HCT116 (cell line): ENCODE results near the gene ERN1. TPM values are rescaled to one million over a fixed set of nuclear protein-coding genes. Genes with fewer than 3 reads are reported as not detected.

ENCODE experiments used
- ATAC-seq: fragments of 200-7000 bp; cut with Tn5 transposase; 2 replicates; pipeline ENCODE4 v1.9.1; 2020; ENCODE audit warnings: mild to moderate bottlenecking, moderate library complexity
- BruUV-seq: library from RNA; stranded (reverse); fragments of 400-500 nt; replicated peaks from 2 replicates; lab custom pipeline; 2021; lab: Mats Ljungman, UMichigan
- CTCF ChIA-PET: fragments of 300-600 bp; sonication (Branson Sonifier 250); formaldehyde crosslinking; loops from one replicate; lab custom pipeline; 2021; ENCODE audit warnings: antibody characterized with exemption; lab: Charles Lee
- POLR2A ChIA-PET: fragments of 300-600, 350-600 bp; sonication (Branson Sonifier 250); formaldehyde crosslinking; loops from one replicate; lab custom pipeline; 2021; ENCODE audit warnings: antibody characterized with exemption; lab: Charles Lee
- RAD21 ChIA-PET, 2 experiments: fragments of 300-600 bp; sonication (Branson Sonifier 250); formaldehyde crosslinking; loops; one replicate each; lab custom pipeline; 2023; ENCODE audit warnings: low total read pairs in 2 of 2; ENCODE audit not compliant: uncharacterized antibody in 2 of 2, unreplicated experiment in 2 of 2, low non-redundant PET in 1 of 2; lab: Charles Lee
- DNase-seq: peaks from one replicate; pipeline ENCODE4 v3.0.0-alpha.2; 2010; ENCODE audit warnings: low read depth, low spot score
- H2AFZ ChIP-seq: fragments of 200-600 bp; shearing (Covaris generic), sonication (generic); 2 replicates; pipeline ENCODE4 v1.6.1; 2017; ENCODE audit warnings: low read depth, mixed run types, mixed read lengths, antibody characterized with exemption, low read length; ENCODE audit not compliant: poor library complexity, severe bottlenecking
- H3K27ac ChIP-seq: 2 replicates; pipeline ENCODE4 v1.5.1; 2012; ENCODE audit warnings: low read depth, low read length
- H3K27me3 ChIP-seq: fragments of 200-600 bp; sonication (generic); 2 replicates; pipeline ENCODE4 v1.6.1; 2016; ENCODE audit warnings: mixed run types, low read length, mixed read lengths; ENCODE audit not compliant: insufficient read depth
- H3K36me3 ChIP-seq, 2 experiments: fragments of 200-500 bp in 1 of 2; fragments of 200-600 bp in 1 of 2; sonication (Bioruptor generic) in 1 of 2; sonication (generic) in 1 of 2; 2 replicates each; pipeline versions ENCODE4 v1.5.1 to v1.6.1; 2014 to 2016; ENCODE audit warnings: low read length in 2 of 2, inconsistent platforms in 1 of 2, mixed read lengths in 1 of 2, mixed run types in 1 of 2; ENCODE audit not compliant: insufficient read depth in 2 of 2, control insufficient read depth in 1 of 2
- H3K4me1 ChIP-seq, 2 experiments: fragments of 200-600 bp in 1 of 2; sonication (generic) in 1 of 2; 2 replicates each; pipeline versions ENCODE4 v1.5.1 to v1.6.1; 2012 to 2017; ENCODE audit warnings: low read length in 2 of 2, inconsistent platforms in 1 of 2, mild to moderate bottlenecking in 1 of 2, mixed read lengths in 1 of 2, mixed run types in 1 of 2, moderate library complexity in 1 of 2; ENCODE audit not compliant: insufficient read depth in 2 of 2, control insufficient read depth in 1 of 2
- H3K4me2 ChIP-seq: fragments of 200-600 bp; sonication (generic); 2 replicates; pipeline ENCODE4 v1.6.1; 2017; ENCODE audit warnings: mixed run types, low read length, mixed read lengths
- H3K4me3 ChIP-seq, 2 experiments: fragments of 200-600 bp in 1 of 2; sonication (generic) in 1 of 2; replicated peaks in 1 of 2; 2 replicates each; pipeline ENCODE4 v1.5.1; 2011 to 2016; ENCODE audit warnings: low read length in 2 of 2, control low read depth in 1 of 2, low read depth in 1 of 2, mild to moderate bottlenecking in 1 of 2, mixed read lengths in 1 of 2, mixed run types in 1 of 2
- H3K79me2 ChIP-seq: fragments of 200-600 bp; sonication (generic); 2 replicates; pipeline ENCODE4 v1.6.1; 2017; ENCODE audit warnings: mild to moderate bottlenecking, mixed run types, low read length, moderate library complexity, mixed read lengths; ENCODE audit not compliant: insufficient read depth
- H3K9ac ChIP-seq: fragments of 200-600 bp; sonication (generic); 2 replicates; pipeline ENCODE4 v1.6.1; 2016; ENCODE audit warnings: low read length, mixed read lengths
- H3K9me2 ChIP-seq: fragments of 200-600 bp; sonication (generic), shearing (Covaris generic); 2 replicates; pipeline ENCODE4 v1.6.1; 2017; ENCODE audit warnings: mixed run types, mild to moderate bottlenecking, moderate library complexity; ENCODE audit not compliant: insufficient read depth
- H3K9me3 ChIP-seq, 2 experiments: fragments of 200-500 bp in 1 of 2; fragments of 200-600 bp in 1 of 2; sonication (Bioruptor generic) in 1 of 2; sonication (generic) in 1 of 2; 2 replicates each; pipeline ENCODE4 v1.6.1; 2014 to 2017; ENCODE audit warnings: low read length in 2 of 2, mixed read lengths in 2 of 2, inconsistent platforms in 1 of 2, low read depth in 1 of 2, mild to moderate bottlenecking in 1 of 2, mixed run types in 1 of 2, moderate library complexity in 1 of 2; ENCODE audit not compliant: control insufficient read depth in 1 of 2, insufficient read depth in 1 of 2
- H4K20me1 ChIP-seq: fragments of 200-600 bp; sonication (generic), shearing (Covaris generic); 2 replicates; pipeline ENCODE4 v1.6.1; 2017; ENCODE audit warnings: mixed run types, mild to moderate bottlenecking, moderate library complexity; ENCODE audit not compliant: insufficient read depth
- CBX3 ChIP-seq: IDR thresholded peaks from 2 replicates; pipeline ENCODE4 v1.6.1; 2012; ENCODE audit warnings: low read depth
- ELF1 ChIP-seq: IDR thresholded peaks from 2 replicates; pipeline ENCODE4 v1.6.1; 2012; ENCODE audit warnings: low read depth, borderline replicate concordance
- JUND ChIP-seq: IDR thresholded peaks from 2 replicates; pipeline ENCODE4 v1.6.1; 2012
- MAX ChIP-seq: IDR thresholded peaks from 2 replicates; pipeline ENCODE4 v1.6.1; 2012
- POLR2A ChIP-seq: IDR thresholded peaks from 2 replicates; pipeline ENCODE4 v1.7.0; 2011; ENCODE audit warnings: borderline replicate concordance; ENCODE audit not compliant: insufficient read depth, insufficient read length; ENCODE audit errors: extremely low read depth
- POLR2AphosphoS5 ChIP-seq: IDR thresholded peaks from 2 replicates; pipeline ENCODE4 v1.6.1; 2011; ENCODE audit warnings: mild to moderate bottlenecking, low read depth, low read length, moderate library complexity
- RAD21 ChIP-seq: IDR thresholded peaks from 2 replicates; pipeline ENCODE4 v1.6.1; 2012; ENCODE audit warnings: low read depth, mild to moderate bottlenecking
- REST ChIP-seq: IDR thresholded peaks from 2 replicates; pipeline ENCODE4 v1.6.1; 2012; ENCODE audit warnings: low read depth
- SIN3A ChIP-seq: IDR thresholded peaks from 2 replicates; pipeline ENCODE4 v1.6.1; 2012; ENCODE audit warnings: low read depth
- SRF ChIP-seq: IDR thresholded peaks from 2 replicates; pipeline ENCODE4 v1.6.1; 2012; ENCODE audit warnings: low read depth
- TCF7L2 ChIP-seq: IDR thresholded peaks from 2 replicates; pipeline ENCODE4 v1.7.0; 2011; ENCODE audit warnings: borderline replicate concordance, inconsistent platforms; ENCODE audit not compliant: insufficient read depth, insufficient read length; ENCODE audit errors: extremely low read depth
- YY1 ChIP-seq: IDR thresholded peaks from 2 replicates; pipeline ENCODE4 v1.6.1; 2011; ENCODE audit warnings: low read length, low read depth, moderate library complexity, mild to moderate bottlenecking; ENCODE audit not compliant: insufficient replicate concordance; ENCODE audit errors: extremely low read depth
- ZBTB33 ChIP-seq: IDR thresholded peaks from 2 replicates; pipeline ENCODE4 v1.6.1; 2011; ENCODE audit warnings: mild to moderate bottlenecking, low read length, moderate library complexity; ENCODE audit not compliant: insufficient replicate concordance; ENCODE audit errors: extremely low read depth
- ZFX ChIP-seq: fragments of 450-650 bp; IDR thresholded peaks from 2 replicates; pipeline ENCODE4 v1.6.1; 2017
- intact Hi-C: fragments of 100-400 bp; cut with micrococcal nuclease; formaldehyde crosslinking; loops from 2 replicates; pipeline ENCODE4 v1.10.0; 2022
- total RNA-seq: library from RNA; stranded (reverse); gene quantifications from one replicate; pipeline ENCODE4 v1.2.1, GENCODE V29; 2021; ENCODE audit not compliant: unreplicated experiment

The ERN1 gene
- total RNA-seq, 1 experiment from 2014 or later = 28.2 TPM

DNA sequence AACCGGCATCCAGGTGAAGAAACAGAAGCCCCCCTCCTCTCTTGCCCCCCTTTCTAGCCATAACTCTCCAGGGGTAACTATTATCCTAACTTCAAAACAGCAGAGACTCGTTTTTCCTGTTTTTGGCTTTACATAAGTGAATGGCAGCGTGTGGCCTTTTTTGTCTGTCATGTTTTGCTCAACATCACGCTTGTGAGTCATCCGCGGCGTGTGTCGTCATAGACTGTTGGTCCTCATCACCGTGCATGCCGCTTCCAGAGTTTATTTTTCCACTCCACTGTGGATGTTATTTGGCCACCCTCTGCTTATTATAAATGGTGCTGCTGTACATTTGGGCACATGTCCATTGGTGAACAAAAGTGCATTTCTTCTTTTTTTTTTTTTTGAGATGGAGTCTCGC is 52.6 kb downstream of the ERN1 start:
- H3K4me1 ChIP-seq = peaks cover 8% of the 10 kb centered on the region in 2 experiments
- H2AFZ ChIP-seq = no peak overlapping the region
- H3K27me3 ChIP-seq = no peaks in the 10 kb centered on the region
- H3K79me2 ChIP-seq = no peaks in the 10 kb centered on the region
- CTCF ChIA-PET = interaction anchor here (2.4 kb wide), 1 partner anchor 56 kb away, joined by 8 read pairs; no protein-coding TSS in a partner anchor
- TF ChIP-seq TCF7L2 (no peak), SRF (no peak), CBX3 (no peak), ZFX (0 out of 2 replicates have a peak, but pooled peaks have one; percentile 9), RAD21 (no peak), POLR2A (no peak), YY1 (no peak)
- H3K4me3 ChIP-seq = no peak overlapping the region
- intact Hi-C loops = no loop called here
- no peak for ATAC-seq
- no peak for DNase-seq
- RAD21 ChIA-PET = no interaction called here
- BruUV-seq = no TSS peak
- no peaks in the 10 kb centered on the region for H3K9me3 ChIP-seq
- H3K9me2 ChIP-seq = no peaks in the 10 kb centered on the region
- H3K4me2 ChIP-seq = no peak overlapping the region
- H3K36me3 ChIP-seq = peaks cover 0 to 6% of the 10 kb centered on the region in 2 experiments; a peak in 1 of 4 replicates
- no peaks in the 10 kb centered on the region for H4K20me1 ChIP-seq
- POLR2A ChIA-PET = no interaction called here
- H3K9ac ChIP-seq = no peak overlapping the region
- H3K27ac ChIP-seq = no peak overlapping the region

DNA sequence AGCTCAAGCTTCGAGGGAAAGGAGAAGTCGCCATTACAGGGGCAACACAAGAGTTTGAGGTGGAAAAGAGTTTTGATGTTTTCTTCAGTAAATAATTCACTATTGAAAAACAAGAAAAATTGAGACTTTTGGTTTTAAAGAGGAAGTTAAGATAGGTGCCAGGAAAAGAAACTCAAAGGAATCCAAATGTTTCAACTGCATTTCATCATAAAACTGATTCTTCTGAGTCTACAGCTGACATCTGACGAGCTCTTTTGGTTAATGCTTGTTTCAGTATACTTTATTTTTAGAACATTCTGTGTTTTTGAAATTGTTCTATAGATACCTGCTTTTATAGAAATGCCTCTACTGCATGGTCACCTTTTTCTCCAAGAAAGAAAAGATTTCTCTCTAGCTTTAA is 54.0 kb downstream of the ERN1 start:
- ChIA-PET RAD21 (no interaction called here), CTCF (interaction anchor here (0.8 to 2.4 kb wide), 3 partner anchors 12 to 58 kb away, joined by 5 to 8 read pairs (median 5); no protein-coding TSS in a partner anchor), POLR2A (interaction anchor here (3.0 kb wide), 1 partner anchor 70 kb away, joined by 9 read pairs; no protein-coding TSS in a partner anchor)
- ATAC-seq (no peak), DNase-seq (no peak)
- H2AFZ ChIP-seq = no peak overlapping the region
- no peak overlapping the region for H3K9ac ChIP-seq
- no peak overlapping the region for H3K4me3 ChIP-seq
- H3K27ac ChIP-seq = no peak overlapping the region
- BruUV-seq = no TSS peak
- H3K4me2 ChIP-seq = no peak overlapping the region
- H3K79me2 ChIP-seq = no peaks in the 10 kb centered on the region
- no peaks in the 10 kb centered on the region for H3K9me3 ChIP-seq
- no peaks in the 10 kb centered on the region for H3K27me3 ChIP-seq
- no peaks in the 10 kb centered on the region for H3K9me2 ChIP-seq
- intact Hi-C loops = no loop called here
- H3K4me1 ChIP-seq = no peaks in the 10 kb centered on the region
- no peaks in the 10 kb centered on the region for H4K20me1 ChIP-seq
- H3K36me3 ChIP-seq = peaks cover 2 to 11% of the 10 kb centered on the region in 2 experiments; a peak in 1 of 4 replicates
- TF ChIP-seq ZBTB33 (no peak), ELF1 (no peak), REST (no peak), JUND (no peak), POLR2A (no peak), ZFX (no peak), SRF (no peak), POLR2AphosphoS5 (no peak), SIN3A (no peak), RAD21 (no peak), MAX (no peak), YY1 (no peak)
